Esophagus (tissue), 2 donors: ENCODE data around the gene CST7. TPM values are rescaled to one million over a fixed set of nuclear protein-coding genes. Genes with fewer than 3 reads are reported as not detected.

Source experiments
- H3K27ac ChIP-seq, 2 donors: one replicate each; pipeline ENCODE4 v1.5.1; 2013; ENCODE audit warnings: low read depth in 2 of 2, mild to moderate bottlenecking in 2 of 2, inconsistent platforms in 1 of 2, low read length in 1 of 2, moderate library complexity in 1 of 2
- H3K27me3 ChIP-seq, 2 donors: one replicate each; pipeline ENCODE4 v1.6.1; 2013; ENCODE audit warnings: low read length in 2 of 2, control low read depth in 1 of 2, mild to moderate bottlenecking in 1 of 2; ENCODE audit not compliant: insufficient read depth in 2 of 2, control insufficient read depth in 1 of 2
- H3K36me3 ChIP-seq, 2 donors: one replicate each; pipeline ENCODE4 v1.6.1; 2013; ENCODE audit warnings: low read length in 1 of 2; ENCODE audit not compliant: control insufficient read depth in 2 of 2, insufficient read depth in 2 of 2
- H3K4me1 ChIP-seq, 2 donors: one replicate each; pipeline ENCODE4 v1.6.1; 2013; ENCODE audit warnings: low read length in 1 of 2; ENCODE audit not compliant: control insufficient read depth in 2 of 2, insufficient read depth in 2 of 2
- H3K4me3 ChIP-seq, 2 donors: one replicate each; pipeline ENCODE4 v1.5.1; 2013; ENCODE audit warnings: low read length in 2 of 2, mild to moderate bottlenecking in 2 of 2, low read depth in 1 of 2, moderate library complexity in 1 of 2
- H3K9me3 ChIP-seq, 2 donors: one replicate each; pipeline ENCODE4 v1.6.1; 2013; ENCODE audit warnings: mild to moderate bottlenecking in 2 of 2, low read depth in 1 of 2, low read length in 1 of 2, moderate library complexity in 1 of 2; ENCODE audit not compliant: control insufficient read depth in 2 of 2, insufficient read depth in 1 of 2
- WGBS, 2 donors: extraction: QIAGEN DNeasy Blood & Tissue Kit; methylation state at CpG; one replicate each; pipeline ENCODE4 v1.1.7; 2013; 5-methylcytosine and 5-hydroxymethylcytosine counted together
- polyA plus RNA-seq, 2 donors: library from polyadenylated mRNA; stranded (reverse); fragments of 200-250 nt; gene quantifications; one replicate each; pipeline ENCODE4 v1.2.3, GENCODE V29; 2013
- donor health status: healthy with polysubstance abuse.
- donor health status: Bipolar disorder and iron deficiency.

The CST7 gene
- polyA plus RNA-seq, 2 donors, result 1.4 to 2.9 TPM

DNA sequence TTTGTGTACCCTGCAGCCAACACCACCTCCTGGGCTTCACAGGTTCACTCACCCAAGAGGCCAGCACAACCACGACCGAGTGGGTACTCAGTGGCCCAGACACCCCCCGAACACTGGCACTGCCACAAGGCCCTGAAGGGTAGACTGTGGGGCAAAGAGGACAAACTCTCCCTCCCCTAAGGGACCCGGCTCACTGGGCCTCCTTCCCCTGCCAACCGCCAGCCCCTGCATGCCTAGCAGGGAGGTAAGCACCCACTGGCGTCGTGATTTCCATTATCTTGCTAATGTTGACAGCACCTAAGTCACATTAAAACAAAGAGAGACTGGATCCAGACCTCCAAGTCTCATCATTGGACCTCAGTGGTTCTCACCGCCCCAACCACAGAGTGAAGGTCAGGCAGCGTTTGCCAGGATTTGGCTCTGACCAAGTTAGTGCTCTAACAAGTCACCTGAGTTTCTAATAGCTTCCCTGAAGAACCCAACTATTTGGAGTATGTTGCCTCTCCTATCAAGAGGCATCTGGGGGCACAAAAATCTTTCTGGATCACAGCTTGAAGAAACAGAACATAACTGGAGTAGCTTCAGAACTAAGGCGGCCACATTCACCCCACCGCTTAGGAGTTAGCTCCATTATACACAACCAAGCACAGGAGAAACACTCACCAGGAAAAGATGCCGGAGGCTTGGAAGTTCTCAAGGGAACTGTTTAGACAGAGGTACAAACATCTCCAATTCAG, 57.5 kb downstream of the CST7 start:
- no peaks in the 10 kb centered on the region for H3K9me3 ChIP-seq
- no peak overlapping the region for H3K4me3 ChIP-seq
- H3K27ac ChIP-seq, result no peak overlapping the region
- 84 to 85% methylated on average over 12 of the region's 12 CpGs for WGBS, 2 donors
- H3K4me1 ChIP-seq, result peaks cover 0 to 2% of the 10 kb centered on the region in 2 donors
- H3K27me3 ChIP-seq, result no peaks in the 10 kb centered on the region
- H3K36me3 ChIP-seq, result peaks cover 0 to 21% of the 10 kb centered on the region in 2 donors

- Histone ChIP-seq H3K9me3 (no peaks in the 10 kb centered on the region), H3K4me3 (no peak overlapping the region), H3K27ac (no peak overlapping the region), H3K4me1 (peaks cover 0 to 2% of the 10 kb centered on the region in 2 donors), H3K36me3 (peaks cover under 1 to 32% of the 10 kb centered on the region in 2 donors), H3K27me3 (no peaks in the 10 kb centered on the region)
- WGBS, 2 donors, result 93 to 94% methylated on average over 22 of the region's 22 CpGs
These were observed 58.6 kb downstream of the CST7 start for GRCh38 chr20:25007491-25008305.

DNA sequence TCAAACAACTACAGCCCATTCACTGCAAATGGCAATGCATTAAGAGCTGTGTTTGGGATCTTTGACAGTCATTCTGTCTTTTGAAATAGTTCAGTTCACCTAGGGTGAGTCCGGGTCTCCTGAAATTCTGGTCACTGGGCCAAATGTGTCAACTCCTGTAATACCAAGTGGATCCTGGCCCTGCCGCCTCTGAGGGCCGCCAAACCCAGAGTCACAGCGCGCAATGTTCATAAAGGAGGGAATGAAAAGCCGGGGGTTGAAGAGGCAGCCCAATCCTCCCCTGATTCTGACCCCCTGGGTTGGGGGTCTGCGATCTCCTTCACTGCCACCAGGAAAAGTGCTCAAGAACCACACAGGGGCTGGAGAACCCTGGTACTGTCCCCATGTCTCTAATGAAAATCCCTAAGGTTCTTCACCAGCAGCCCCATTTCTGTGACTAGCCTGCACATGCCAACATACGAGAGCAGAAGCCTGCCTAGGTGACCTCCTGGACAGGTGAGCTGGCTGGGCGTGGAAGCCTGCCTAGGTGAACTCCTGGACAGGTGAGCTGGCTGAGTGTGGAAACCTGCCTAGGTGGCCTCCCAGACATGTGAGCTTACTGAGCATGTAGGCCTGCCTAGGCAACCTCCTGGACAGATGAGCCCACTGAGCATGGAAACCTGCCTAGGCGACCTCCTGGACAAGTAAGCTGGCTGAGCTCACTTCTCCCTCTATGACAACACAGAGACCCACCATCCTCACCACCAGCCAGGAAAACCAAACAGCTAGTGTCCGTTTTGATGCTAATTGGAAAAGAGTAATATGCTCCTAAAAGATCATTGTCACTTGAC, 59.5 kb downstream of the CST7 start:
- H3K27ac ChIP-seq, result no peak overlapping the region
- WGBS, 2 donors, result 90 to 96% methylated on average over 11 of the region's 11 CpGs
- H3K4me3 ChIP-seq, result no peak overlapping the region
- H3K36me3 ChIP-seq, result peaks cover 3 to 37% of the 10 kb centered on the region in 2 donors
- H3K4me1 ChIP-seq, result peaks cover 0 to 2% of the 10 kb centered on the region in 2 donors
- no peaks in the 10 kb centered on the region for H3K9me3 ChIP-seq
- H3K27me3 ChIP-seq, result no peaks in the 10 kb centered on the region

Other genes starting within 250 kb of the CST7 start
- 10 to 100 TPM in 1 of 2 donors, 1 to 10 TPM in 1; 9.6 to 20.5 TPM for gene APMAP, start 43.5 kb downstream of the CST7 start, polyA plus RNA-seq
- gene ACSS1, start 108.9 kb downstream of the CST7 start, polyA plus RNA-seq, result 1 to 10 TPM; 8.0 to 8.8 TPM
- gene VSX1, start 132.9 kb downstream of the CST7 start, polyA plus RNA-seq, result not detected
- 10 to 100 TPM; 26.4 to 38.5 TPM for gene ENTPD6, start 246.4 kb downstream of the CST7 start, polyA plus RNA-seq